ENCODE data around the gene SERPIND1.

SERPIND1 gene

DNA sequence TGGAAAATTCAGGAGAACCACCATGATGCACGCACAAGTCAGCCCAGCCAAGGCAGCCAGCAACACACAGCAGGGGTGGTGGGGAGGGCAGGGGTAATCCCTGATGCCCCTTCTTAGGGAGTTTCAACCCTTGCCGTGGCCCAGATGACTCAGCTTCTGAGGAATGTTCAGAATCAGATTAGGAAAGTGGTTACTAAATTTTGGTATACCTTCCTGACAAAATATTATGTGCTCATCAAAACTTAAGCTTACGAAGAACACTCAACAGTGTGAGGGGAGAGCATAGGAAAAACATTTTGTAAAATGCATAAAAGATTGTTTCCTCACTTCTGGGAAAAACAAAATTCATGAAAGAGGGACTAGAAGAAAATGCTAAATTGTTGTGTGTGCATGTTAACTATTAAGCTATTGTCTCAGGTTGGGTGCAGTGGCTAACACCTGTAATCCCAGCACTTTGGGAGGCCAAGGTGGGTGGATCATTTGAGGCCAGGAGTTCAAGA, 32.1 kb downstream of the SERPIND1 start:
- Histone ChIP-seq H3K4me1 (ENCODE audit: control insufficient read depth, low read length) (no peaks in the 10 kb centered on the region), H3K79me2 (ENCODE audit: control insufficient read depth, low read length) (no peaks in the 10 kb centered on the region), H3K9me2 (replicated peaks; ENCODE audit: control insufficient read depth, low read length) (no peaks in the 10 kb centered on the region), H3F3A (ENCODE audit: control insufficient read depth, insufficient read depth) (no peaks in the 10 kb centered on the region), H3K27ac (ENCODE audit: low read depth, low read length) (no peak overlapping the region), H3K4me3 (ENCODE audit: low read length) (no peak overlapping the region), H4K20me1 (ENCODE audit: control insufficient read depth, insufficient read depth, low read depth, low read length) (no peaks in the 10 kb centered on the region), H3K36me3 (ENCODE audit: control insufficient read depth, low read length) (peaks cover 72% of the 10 kb centered on the region), H3K27me3 (ENCODE audit: control insufficient read depth, low read length) (no peaks in the 10 kb centered on the region), H3K9me3 (ENCODE audit: control insufficient read depth, insufficient read depth, low read length) (no peaks in the 10 kb centered on the region), H3K4me2 (ENCODE audit: low read length) (no peak overlapping the region)
- TF ChIP-seq EZH2phosphoT487 (IDR thresholded peaks at IDR 0.05; ENCODE audit: borderline replicate concordance, low read length) = no peak
- TF ChIP-seq, protein P1, sequence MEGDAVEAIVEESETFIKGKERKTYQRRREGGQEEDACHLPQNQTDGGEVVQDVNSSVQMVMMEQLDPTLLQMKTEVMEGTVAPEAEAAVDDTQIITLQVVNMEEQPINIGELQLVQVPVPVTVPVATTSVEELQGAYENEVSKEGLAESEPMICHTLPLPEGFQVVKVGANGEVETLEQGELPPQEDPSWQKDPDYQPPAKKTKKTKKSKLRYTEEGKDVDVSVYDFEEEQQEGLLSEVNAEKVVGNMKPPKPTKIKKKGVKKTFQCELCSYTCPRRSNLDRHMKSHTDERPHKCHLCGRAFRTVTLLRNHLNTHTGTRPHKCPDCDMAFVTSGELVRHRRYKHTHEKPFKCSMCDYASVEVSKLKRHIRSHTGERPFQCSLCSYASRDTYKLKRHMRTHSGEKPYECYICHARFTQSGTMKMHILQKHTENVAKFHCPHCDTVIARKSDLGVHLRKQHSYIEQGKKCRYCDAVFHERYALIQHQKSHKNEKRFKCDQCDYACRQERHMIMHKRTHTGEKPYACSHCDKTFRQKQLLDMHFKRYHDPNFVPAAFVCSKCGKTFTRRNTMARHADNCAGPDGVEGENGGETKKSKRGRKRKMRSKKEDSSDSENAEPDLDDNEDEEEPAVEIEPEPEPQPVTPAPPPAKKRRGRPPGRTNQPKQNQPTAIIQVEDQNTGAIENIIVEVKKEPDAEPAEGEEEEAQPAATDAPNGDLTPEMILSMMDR (IDR thresholded peaks at IDR 0.05; ENCODE audit: low read depth, low read length, poor library complexity, severe bottlenecking) = no peak

DNA sequence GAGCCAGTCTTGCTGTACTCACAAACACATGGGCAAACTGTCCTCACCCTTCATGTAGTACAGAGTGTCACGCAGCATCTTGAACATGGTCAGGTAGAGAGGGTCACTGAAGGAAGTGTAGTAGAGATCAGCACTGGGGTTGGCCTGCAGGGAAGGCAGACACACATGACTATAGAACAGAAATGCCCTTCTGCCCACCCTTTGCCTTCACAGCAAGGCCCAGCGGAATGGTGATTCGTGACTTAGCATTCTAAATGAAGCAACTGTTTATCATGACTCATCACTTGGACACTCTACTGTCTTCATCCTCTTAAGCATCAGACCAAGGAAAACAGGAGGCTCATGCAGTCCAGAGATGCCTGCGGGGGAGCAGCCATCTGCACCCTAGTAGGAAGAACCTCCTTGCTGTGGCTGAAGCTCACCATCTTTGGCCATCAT, 33.4 kb downstream of the SERPIND1 start:
- no peak overlapping the region for H3K4me3 ChIP-seq (ENCODE audit: low read length)
- no peaks in the 10 kb centered on the region for H3F3A ChIP-seq (ENCODE audit: control insufficient read depth, insufficient read depth)
- H3K4me1 ChIP-seq (ENCODE audit: control insufficient read depth, low read length) = no peaks in the 10 kb centered on the region
- peaks cover 70% of the 10 kb centered on the region for H3K36me3 ChIP-seq (ENCODE audit: control insufficient read depth, low read length)
- H4K20me1 ChIP-seq (ENCODE audit: control insufficient read depth, insufficient read depth, low read depth, low read length) = no peaks in the 10 kb centered on the region
- H3K9me2 ChIP-seq (replicated peaks; ENCODE audit: control insufficient read depth, low read length) = no peaks in the 10 kb centered on the region
- H3K4me2 ChIP-seq (ENCODE audit: low read length) = no peak overlapping the region
- H3K27ac ChIP-seq (ENCODE audit: low read depth, low read length) = no peak overlapping the region
- TF ChIP-seq, protein P1 (IDR thresholded peaks at IDR 0.05; ENCODE audit: low read depth, low read length, poor library complexity, severe bottlenecking) = no peak
- TF ChIP-seq EZH2phosphoT487 (IDR thresholded peaks at IDR 0.05; ENCODE audit: borderline replicate concordance, low read length) = no peak
- H3K9me3 ChIP-seq (ENCODE audit: control insufficient read depth, insufficient read depth, low read length) = no peaks in the 10 kb centered on the region
- no peaks in the 10 kb centered on the region for H3K27me3 ChIP-seq (ENCODE audit: control insufficient read depth, low read length)
- H3K79me2 ChIP-seq (ENCODE audit: control insufficient read depth, low read length) = no peaks in the 10 kb centered on the region

DNA sequence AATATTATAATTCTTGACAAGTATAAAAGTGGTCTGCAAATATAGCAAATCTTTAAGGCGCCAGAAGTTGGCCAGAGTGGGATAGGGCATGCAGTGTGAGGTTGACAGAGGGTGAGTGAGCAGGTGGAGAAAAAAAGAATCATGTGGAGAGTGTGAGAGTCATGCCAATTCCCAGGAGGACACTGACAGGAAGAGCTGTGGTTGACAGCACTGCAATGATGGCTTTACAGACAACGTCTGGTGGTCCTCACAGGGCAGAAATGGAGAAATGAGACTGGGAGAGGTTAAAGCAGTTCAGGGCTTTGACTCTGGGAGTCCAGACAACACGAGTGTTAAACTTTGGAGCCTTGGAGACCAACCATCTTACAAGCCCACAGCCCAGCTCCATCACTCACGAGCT, 34.9 kb downstream of the SERPIND1 start:
- Histone ChIP-seq H3K27ac (ENCODE audit: low read depth, low read length) (no peak overlapping the region), H4K20me1 (ENCODE audit: control insufficient read depth, insufficient read depth, low read depth, low read length) (no peaks in the 10 kb centered on the region), H3K4me1 (ENCODE audit: control insufficient read depth, low read length) (no peaks in the 10 kb centered on the region), H3K9me3 (ENCODE audit: control insufficient read depth, insufficient read depth, low read length) (no peaks in the 10 kb centered on the region), H3K36me3 (ENCODE audit: control insufficient read depth, low read length) (peaks cover 66% of the 10 kb centered on the region), H3K27me3 (ENCODE audit: control insufficient read depth, low read length) (no peaks in the 10 kb centered on the region), H3K9me2 (replicated peaks; ENCODE audit: control insufficient read depth, low read length) (no peaks in the 10 kb centered on the region), H3F3A (ENCODE audit: control insufficient read depth, insufficient read depth) (no peaks in the 10 kb centered on the region), H3K79me2 (ENCODE audit: control insufficient read depth, low read length) (no peaks in the 10 kb centered on the region), H3K4me2 (ENCODE audit: low read length) (no peak overlapping the region), H3K4me3 (ENCODE audit: low read length) (no peak overlapping the region)
- no peak for TF ChIP-seq EZH2phosphoT487 (IDR thresholded peaks at IDR 0.05; ENCODE audit: borderline replicate concordance, low read length)
- TF ChIP-seq, protein P1 (IDR thresholded peaks at IDR 0.05; ENCODE audit: low read depth, low read length, poor library complexity, severe bottlenecking) = no peak

All from DOHH2 (cell line).